Adrenal gland (tissue), 12 donors: ENCODE data around the gene PAX5. TPM values are rescaled to one million over a fixed set of nuclear protein-coding genes. Genes with fewer than 3 reads are reported as not detected.
A peak's percentile ranks its signal among the peaks of the same experiment; 100 is the strongest.

ENCODE experiments used
- DNase-seq, 7 donors: peaks; one replicate each; pipeline ENCODE4 v3.0.0-alpha.2; 2019 to 2020
- H3K27ac ChIP-seq, 5 donors: fragments of 200-600 bp; sonication (generic) in 4 of 5; 1 replicate in 3 of 5; 2 replicates in 2 of 5; pipeline versions ENCODE4 v1.5.1 to v1.8.0; 2016 to 2020; ENCODE audit warnings: mild to moderate bottlenecking in 1 of 5
- H3K27me3 ChIP-seq: fragments of 200-600 bp; 2 replicates; pipeline ENCODE4 v1.8.0; 2021
- H3K36me3 ChIP-seq, 2 donors: fragments of 200-600 bp; replicated peaks in 1 of 2; 1 replicate in 1 of 2; 2 replicates in 1 of 2; pipeline versions ENCODE4 v1.5.1 to v1.8.0; 2018 to 2022
- H3K4me1 ChIP-seq, 2 donors: fragments of 200-600 bp; replicated peaks in 1 of 2; 1 replicate in 1 of 2; 2 replicates in 1 of 2; pipeline versions ENCODE4 v1.5.1 to v1.8.0; 2018 to 2021
- H3K4me3 ChIP-seq, 4 donors: fragments of 200-600 bp; sonication (generic) in 3 of 4; one replicate each; pipeline ENCODE4 v1.5.1; 2016 to 2018
- H3K9me3 ChIP-seq, 3 donors: fragments of 200-600 bp; sonication (generic) in 1 of 3; replicated peaks in 1 of 3; 1 replicate in 2 of 3; 2 replicates in 1 of 3; pipeline versions ENCODE4 v1.5.1 to v1.8.0; 2016 to 2021
- CTCF ChIP-seq, 6 experiments: fragments of 450-650 bp in 4 of 6; fragments of 200-600 bp in 2 of 6; sonication (generic) in 1 of 6; IDR thresholded peaks; 1 replicate in 5 of 6; 2 replicates in 1 of 6; pipeline versions ENCODE4 v1.5.1 to v1.8.0; 2016 to 2021; ENCODE audit warnings: antibody characterized with exemption in 6 of 6, mild to moderate bottlenecking in 2 of 6, moderate library complexity in 1 of 6
- POLR2A ChIP-seq, 2 donors: fragments of 450-650 bp; IDR thresholded peaks; one replicate each; pipeline ENCODE4 v1.6.1; 2017; ENCODE audit warnings: antibody characterized with exemption in 2 of 2, mild to moderate bottlenecking in 2 of 2, moderate library complexity in 1 of 2
- WGBS, 4 donors: extraction: QIAGEN DNeasy Blood & Tissue Kit in 2 of 4; methylation state at CpG; one replicate each; pipeline versions ENCODE4 v1.1.5 to v1.1.7; 2013 to 2017; 5-methylcytosine and 5-hydroxymethylcytosine counted together
- intact Hi-C, 2 donors: fragments of 100-400 bp; cut with DNase I; formaldehyde crosslinking; loops; one replicate each; pipeline versions ENCODE4 v1.14.1 to v1.15.0; 2022 to 2023
- polyA plus RNA-seq, 3 donors: library from polyadenylated mRNA; stranded (reverse); fragments of 200-250 nt in 2 of 3; fragments of 350-450 nt in 1 of 3; fragmentation: Illumina TruSeq in 1 of 3; extraction: RNeasy Lipid Tissue Mini Kit (QIAGEN cat#74804) in 1 of 3; gene quantifications; one replicate each; pipeline ENCODE4 v1.2.3, GENCODE V29; 2013 to 2014
- total RNA-seq, 9 donors: library from RNA; depleted of rRNA in 4 of 9; stranded (reverse); fragments of >200 nt in 4 of 9; fragments of 120-200 nt in 1 of 9; fragmentation: NEBNext Ultra II Directional in 1 of 9; extraction: Animal tissue kit (Norgen Biotek cat#: 25700) in 1 of 9; gene quantifications; one replicate each; pipeline versions ENCODE4 v1.1.0 to v1.2.4, GENCODE V29; 2013 to 2023
- donor health status: healthy with polysubstance abuse.
- donor health status: Bipolar disorder and iron deficiency.
- donor health status: DM: yes; HTN: yes; CAD: no.
- donor health status: DM: no; HTN: no; CAD: no.
- donor health status: DM: no; HTN: no; CAD: no.
- donor health status: DM: yes; HTN: yes; CAD: no.

The PAX5 gene
- total and polyA plus RNA-seq, 12 donors, result under 0.01 to 0.22 (median 0.09) TPM; not detected in 6

- Histone ChIP-seq H3K9me3 (no peaks in the 10 kb centered on the region), H3K36me3 (no peaks in the 10 kb centered on the region), H3K27me3 (peaks cover 37% of the 10 kb centered on the region), H3K27ac (no peak overlapping the region), H3K4me1 (no peaks in the 10 kb centered on the region), H3K4me3 (no peak overlapping the region)
- no peak for TF ChIP-seq POLR2A (IDR thresholded peaks at IDR 0.05)
- TF ChIP-seq CTCF (IDR thresholded peaks at IDR 0.05), result no peak
- 42 to 58% (median 45%) methylated on average over 7 of the region's 7 CpGs for WGBS, 4 donors
- intact Hi-C loops, result no loop called here
- DNase-seq, result no peak
These were observed 53.7 kb downstream of the PAX5 start for GRCh38 chr9:36980148-36980974.

DNA sequence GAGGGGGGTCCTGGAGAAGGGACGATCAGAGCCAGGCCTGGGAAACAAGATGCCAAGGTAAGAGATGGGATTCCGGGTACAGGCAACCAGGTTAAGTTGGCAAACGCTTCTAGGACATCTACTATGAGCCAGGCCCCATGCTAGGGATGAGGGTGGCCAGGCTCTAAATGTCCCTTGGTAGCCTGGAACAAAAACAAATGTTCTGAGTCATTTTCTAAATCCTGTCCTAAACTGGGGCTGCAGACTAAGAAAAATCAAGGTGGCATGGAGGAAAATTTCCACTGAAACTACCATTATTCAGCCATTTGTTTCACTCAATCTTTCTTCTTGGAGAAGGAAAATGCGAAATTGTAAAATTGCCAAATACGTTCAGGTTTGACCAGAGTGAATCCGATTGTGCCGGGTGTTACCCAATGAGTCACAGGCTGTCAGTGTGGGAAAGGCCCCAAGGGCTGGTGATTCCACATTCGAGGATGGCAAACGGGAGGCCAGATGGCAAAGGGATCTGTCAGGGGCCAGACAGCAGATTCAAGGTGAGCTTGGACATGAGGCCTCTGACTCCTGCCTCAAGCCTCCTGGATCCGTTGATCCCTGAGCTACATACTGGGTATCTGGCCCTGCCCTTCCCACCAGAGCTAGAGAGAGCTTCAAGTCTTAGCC lies 57.6 kb downstream of the PAX5 start:
- TF ChIP-seq CTCF (IDR thresholded peaks at IDR 0.05) (no peak), POLR2A (IDR thresholded peaks at IDR 0.05) (no peak)
- intact Hi-C loops, result no loop called here
- Histone ChIP-seq H3K36me3 (no peaks in the 10 kb centered on the region), H3K9me3 (no peaks in the 10 kb centered on the region), H3K27ac (no peak overlapping the region), H3K4me3 (no peak overlapping the region), H3K27me3 (peaks cover 10% of the 10 kb centered on the region), H3K4me1 (no peaks in the 10 kb centered on the region)
- peak in 1 of 7 donors; percentile 9 for DNase-seq
- WGBS, 4 donors, result 67 to 72% (median 68%) methylated on average over 8 to 10 of the region's 10 CpGs

GRCh38 chr9:36974731-36975130 lies 59.3 kb downstream of the PAX5 start:
- DNase-seq, result no peak
- H3K9me3 ChIP-seq, result no peaks in the 10 kb centered on the region
- intact Hi-C loops, result no loop called here
- TF ChIP-seq CTCF (IDR thresholded peaks at IDR 0.05), result no peak
- no peak for TF ChIP-seq POLR2A (IDR thresholded peaks at IDR 0.05)
- 39 to 59% (median 47%) methylated on average over 7 of the region's 7 CpGs for WGBS, 4 donors
- no peak overlapping the region for H3K4me3 ChIP-seq
- no peaks in the 10 kb centered on the region for H3K36me3 ChIP-seq
- H3K4me1 ChIP-seq, result no peaks in the 10 kb centered on the region
- peaks cover 9% of the 10 kb centered on the region for H3K27me3 ChIP-seq
- H3K27ac ChIP-seq, result no peak overlapping the region

DNA sequence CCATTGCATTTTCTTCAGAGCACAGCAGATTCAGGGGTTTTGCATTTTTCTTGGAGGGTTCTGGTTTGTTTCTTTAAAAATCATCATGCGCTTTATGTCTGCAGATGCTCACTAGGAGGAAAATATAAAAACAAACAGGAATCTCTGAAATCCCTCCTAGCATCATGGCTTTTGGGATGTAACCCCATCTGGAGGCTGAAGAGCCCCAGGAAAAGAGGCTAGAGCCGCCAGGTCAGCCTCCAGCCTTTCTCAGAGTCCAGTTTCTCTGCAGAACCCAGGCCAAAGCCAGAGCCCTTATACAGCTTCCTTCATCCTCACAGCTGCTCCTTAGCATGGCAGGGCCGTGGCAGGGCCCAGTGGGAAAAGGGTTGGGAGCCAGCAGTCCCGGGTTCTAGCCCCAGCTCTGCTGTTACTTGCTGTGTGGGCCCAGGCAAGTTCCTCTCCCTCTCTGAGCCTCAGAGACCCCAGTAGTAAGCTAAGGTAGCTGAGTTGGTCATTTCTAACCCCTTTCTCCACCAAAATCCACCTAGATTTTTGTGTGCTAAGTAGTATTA lies 62.1 kb downstream of the PAX5 start:
- no peak overlapping the region for H3K4me3 ChIP-seq
- H3K9me3 ChIP-seq, result no peaks in the 10 kb centered on the region
- peaks cover 3% of the 10 kb centered on the region for H3K27me3 ChIP-seq
- TF ChIP-seq CTCF (IDR thresholded peaks at IDR 0.05), result no peak
- TF ChIP-seq POLR2A (IDR thresholded peaks at IDR 0.05), result no peak
- H3K27ac ChIP-seq, result no peak overlapping the region
- no peaks in the 10 kb centered on the region for H3K4me1 ChIP-seq
- intact Hi-C loops, result no loop called here
- H3K36me3 ChIP-seq, result no peaks in the 10 kb centered on the region
- no peak for DNase-seq
- 58 to 84% (median 83%) methylated on average over 3 to 4 of the region's 4 CpGs for WGBS, 4 donors
